Stimulated activated CD8-positive, alpha-beta memory T cell treated with anti-CD3 and anti-CD28 coated beads, Interleukin-12 subunit alpha, Interleukin-12 subunit beta, amount 100 ng/mL, for 24 hours (primary cell): Measurements from ENCODE around the gene PRKCB.
"Not testable (repeated sequence)": the region's sequence is repeated elsewhere in the genome, so short reads cannot be mapped to it uniquely, and the experiment has no call there.

ENCODE experiments used
- DNase-seq: peaks from one replicate; pipeline ENCODE4 v3.0.0-alpha.2; 2020; ENCODE audit errors: extremely low read depth

PRKCB gene

GRCh38 chr16:24228514-24228913, 392.7 kb downstream of the PRKCB start:
- DNase-seq, result no peak

- no peak for DNase-seq
Measured at GRCh38 chr16:24232936-24233335, 397.2 kb downstream of the PRKCB start.

GRCh38 chr16:24234737-24235136, 399.0 kb downstream of the PRKCB start:
- no peak for DNase-seq

GRCh38 chr16:24235806-24236205, 400.0 kb downstream of the PRKCB start:
- DNase-seq, result no peak

- DNase-seq, result not testable (repeated sequence)
Measured at GRCh38 chr16:24238846-24239245, 403.1 kb downstream of the PRKCB start.

GRCh38 chr16:24246911-24247607, 411.3 kb downstream of the PRKCB start:
- DNase-seq, result no peak

GRCh38 chr16:24253192-24253591, 417.4 kb downstream of the PRKCB start:
- DNase-seq, result no peak

GRCh38 chr16:24255456-24256371, 419.9 kb downstream of the PRKCB start, which contains the start of gene CACNG3:
CACNG3 (plus strand) TSS chr16:24256335; CDS start chr16:24256755, 420 bp downstream.
- DNase-seq, result no peak

GRCh38 chr16:24257958-24258357, 422.2 kb downstream of the PRKCB start:
- DNase-seq, result no peak

GRCh38 chr16:24258791-24259190, 423.0 kb downstream of the PRKCB start:
- DNase-seq, result no peak

- DNase-seq, result no peak
Measured at GRCh38 chr16:24262816-24263215, 427.0 kb downstream of the PRKCB start.
